GM21360 (cell line): Measurements from ENCODE around the gene SLC27A2.

Experiments used
- ATAC-seq: cut with Tn5 transposase; IDR thresholded peaks from one replicate; pipeline ENCODE4 v1.9.1; 2021; ENCODE audit warnings: mild to moderate bottlenecking, moderate library complexity; ENCODE audit not compliant: unreplicated experiment

The SLC27A2 gene

GRCh38 chr15:50235794-50236193 lies 53.8 kb downstream of the SLC27A2 start:
- no peak for ATAC-seq

GRCh38 chr15:50236433-50236832 lies 54.4 kb downstream of the SLC27A2 start:
- ATAC-seq = no peak

- no peak for ATAC-seq
Measured at GRCh38 chr15:50238255-50238654, 56.3 kb downstream of the SLC27A2 start.

- ATAC-seq = no peak
Measured at GRCh38 chr15:50241684-50242450, 59.9 kb downstream of the SLC27A2 start.

- no peak for ATAC-seq
Measured at GRCh38 chr15:50244153-50244552, 62.2 kb downstream of the SLC27A2 start.

- ATAC-seq = no peak
Measured at GRCh38 chr15:50244959-50245624, 63.1 kb downstream of the SLC27A2 start.

- no peak for ATAC-seq
Measured at GRCh38 chr15:50246631-50247030, 64.6 kb downstream of the SLC27A2 start.

- ATAC-seq = no peak
Measured at GRCh38 chr15:50247819-50248655, 66.0 kb downstream of the SLC27A2 start.

GRCh38 chr15:50248994-50249582 lies 67.1 kb downstream of the SLC27A2 start:
- no peak for ATAC-seq

GRCh38 chr15:50249704-50250103 lies 67.7 kb downstream of the SLC27A2 start:
- no peak for ATAC-seq

GRCh38 chr15:50250760-50251394 lies 68.9 kb downstream of the SLC27A2 start:
- no peak for ATAC-seq

GRCh38 chr15:50251638-50252182 lies 69.7 kb downstream of the SLC27A2 start:
- no peak for ATAC-seq

GRCh38 chr15:50252556-50252955 lies 70.6 kb downstream of the SLC27A2 start:
- no peak for ATAC-seq

GRCh38 chr15:50256188-50257041 lies 74.4 kb downstream of the SLC27A2 start:
- ATAC-seq = no peak

- no peak for ATAC-seq
Measured at GRCh38 chr15:50257332-50257731, 75.3 kb downstream of the SLC27A2 start.

- ATAC-seq = no peak
Measured at GRCh38 chr15:50257924-50258323, 75.9 kb downstream of the SLC27A2 start.

GRCh38 chr15:50259276-50259675 lies 77.3 kb downstream of the SLC27A2 start:
- no peak for ATAC-seq

- no peak for ATAC-seq
Measured at GRCh38 chr15:50260969-50261496, 79.0 kb downstream of the SLC27A2 start.

- ATAC-seq = no peak
Measured at GRCh38 chr15:50261981-50262380, 80.0 kb downstream of the SLC27A2 start.
